DOHH2 (cell line): ENCODE measurements around the gene ERC2.

Experiments
- CTCF ChIP-seq: fragments of 200-600 bp; sonication (generic); IDR thresholded peaks from one replicate; pipeline ENCODE4 v1.5.1; 2014; ENCODE audit warnings: antibody characterized with exemption, mild to moderate bottlenecking, low read depth, low read length; ENCODE audit not compliant: poor library complexity, severe bottlenecking
- EZH2phosphoT487 ChIP-seq: fragments of 200-600 bp; sonication (generic); IDR thresholded peaks from 2 replicates; pipeline ENCODE4 v1.6.1; 2017; ENCODE audit warnings: borderline replicate concordance, mild to moderate bottlenecking, antibody characterized with exemption, low read length, moderate library complexity, mixed read lengths

- TF ChIP-seq CTCF = no peak
- no peak for TF ChIP-seq EZH2phosphoT487
Measured at GRCh38 chr3:56115199-56115598, 353.1 kb downstream of the ERC2 start.
